ENCODE results near the gene ANKS1A.

DNA sequence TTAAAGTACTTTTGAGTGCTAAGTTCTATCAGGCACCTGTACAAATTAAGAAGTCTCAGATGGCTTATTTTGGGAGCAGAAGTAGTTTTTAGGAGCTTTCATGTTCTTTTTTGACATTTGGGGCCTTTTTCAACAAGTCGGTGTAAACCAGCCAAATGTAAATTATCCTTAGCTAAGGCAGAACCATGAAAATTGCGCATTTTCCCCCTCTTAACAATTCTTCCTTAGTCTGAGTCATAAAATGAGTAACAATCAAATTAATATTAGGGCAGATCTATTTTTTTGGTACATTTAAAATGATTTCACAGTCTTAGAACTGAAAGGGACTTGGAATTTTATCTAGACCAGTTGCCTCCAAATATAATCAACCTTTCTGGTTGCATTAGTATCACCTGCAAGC is 87.2 kb downstream of the ANKS1A start:
- TF ChIP-seq CTCF (IDR thresholded peaks at IDR 0.05 in 4 of 5, conservative IDR thresholded peaks at IDR 0.05 in 1 of 5) (no peak), POLR2A (IDR thresholded peaks at IDR 0.05) (no peak)
